Right lobe of liver (tissue), 6 donors: ENCODE results near the gene PTPRM. TPM values are rescaled to one million over a fixed set of nuclear protein-coding genes. Genes with fewer than 3 reads are reported as not detected.

Experiments
- ATAC-seq, 4 donors: fragments of 200-7000 bp; cut with Tn5 transposase; one replicate each; pipeline ENCODE4 v1.9.1; 2020; ENCODE audit warnings: mild to moderate bottlenecking in 4 of 4, moderate library complexity in 4 of 4
- DNase-seq, 3 donors: peaks; one replicate each; pipeline ENCODE4 v3.0.0-alpha.2; 2020
- H3K27ac ChIP-seq, 3 donors: fragments of 200-600 bp; one replicate each; pipeline ENCODE4 v1.8.0; 2022
- H3K27me3 ChIP-seq, 2 donors: fragments of 200-600 bp; one replicate each; pipeline ENCODE4 v1.8.0; 2022
- H3K36me3 ChIP-seq, 4 donors: fragments of 200-600 bp; sonication (generic) in 1 of 4; one replicate each; pipeline versions ENCODE4 v1.5.1 to v1.8.0; 2017 to 2022; ENCODE audit warnings: control low read depth in 1 of 4
- H3K4me1 ChIP-seq, 4 donors: fragments of 200-600 bp; sonication (generic) in 1 of 4; one replicate each; pipeline versions ENCODE4 v1.5.1 to v1.8.0; 2017 to 2022; ENCODE audit warnings: control low read depth in 1 of 4
- H3K4me3 ChIP-seq, 3 donors: fragments of 200-600 bp; one replicate each; pipeline ENCODE4 v1.8.0; 2022
- H3K9me3 ChIP-seq, 4 donors: fragments of 200-600 bp; sonication (generic) in 1 of 4; one replicate each; pipeline versions ENCODE4 v1.5.1 to v1.8.0; 2017 to 2022; ENCODE audit warnings: control low read depth in 1 of 4
- CTCF ChIP-seq, 4 donors: fragments of 200-600 bp in 3 of 4; fragments of 450-650 bp in 1 of 4; IDR thresholded peaks; one replicate each; pipeline versions ENCODE4 v1.5.1 to v1.8.0; 2016 to 2022; ENCODE audit warnings: antibody characterized with exemption in 4 of 4, mild to moderate bottlenecking in 2 of 4
- POLR2A ChIP-seq: fragments of 450-650 bp; IDR thresholded peaks from one replicate; pipeline ENCODE4 v1.6.1; 2017; ENCODE audit warnings: antibody characterized with exemption, mild to moderate bottlenecking
- WGBS: methylation state at CpG from one replicate; pipeline ENCODE4 v1.1.6; 2018; ENCODE audit warnings: low coverage, low lambda C conversion rate; ENCODE audit not compliant: insufficient coverage; ENCODE audit errors: missing lambda C conversion rate; 5-methylcytosine and 5-hydroxymethylcytosine counted together
- intact Hi-C, 2 donors: fragments of 100-400 bp; cut with DNase I; formaldehyde crosslinking; loops; one replicate each; pipeline versions ENCODE4 v1.11.2 to v1.14.1; 2022
- total RNA-seq, 6 experiments: library from RNA; depleted of rRNA in 2 of 6; stranded (reverse); fragments of >200 nt in 2 of 6; fragmentation: NEBNext Ultra II Directional in 3 of 6; extraction: Animal tissue kit (Norgen Biotek cat#: 25700) in 3 of 6; gene quantifications; one replicate each; pipeline versions ENCODE4 v1.1.0 to v1.2.4, GENCODE V29; 2016 to 2023
- donor health status: DM: no; HTN: yes; CAD: no.
- donor health status: DM: no; HTN: no; CAD: no.
- donor health status: DM: no; HTN: no; CAD: no.
- donor health status: DM: no; HTN: yes; CAD: no.
- donor health status: DM: no; HTN: yes; CAD: no.

The PTPRM gene
- total RNA-seq, 6 experiments from 2014 or later: 15.1 to 45.7 (median 26.5) TPM

- no peak for ATAC-seq
Measured at GRCh38 chr18:8313043-8313442, 745.9 kb downstream of the PTPRM start.

GRCh38 chr18:8314124-8314523, 747.0 kb downstream of the PTPRM start:
- no peaks in the 10 kb centered on the region for H3K9me3 ChIP-seq
- H3K27me3 ChIP-seq: no peaks in the 10 kb centered on the region
- no peak for TF ChIP-seq POLR2A
- no peak for TF ChIP-seq CTCF (IDR thresholded peaks at IDR 0.05)
- WGBS: no CpG with 5 or more reads among the region's 2 CpGs
- no peak overlapping the region for H3K4me3 ChIP-seq
- H3K27ac ChIP-seq: no peak overlapping the region
- no peak for ATAC-seq
- H3K4me1 ChIP-seq: no peaks in the 10 kb centered on the region
- no peaks in the 10 kb centered on the region for H3K36me3 ChIP-seq
- intact Hi-C loops: no loop called here
- DNase-seq: no peak

More at GRCh38 chr18:8313043-8313442, 745.9 kb downstream of the PTPRM start:
- no peaks in the 10 kb centered on the region for H3K27me3 ChIP-seq
- H3K4me1 ChIP-seq: no peaks in the 10 kb centered on the region
- WGBS: 93% methylated on average over 2 of the region's 2 CpGs
- H3K36me3 ChIP-seq: no peaks in the 10 kb centered on the region
- intact Hi-C loops: no loop called here
- DNase-seq: no peak
- TF ChIP-seq CTCF (IDR thresholded peaks at IDR 0.05) (no peak), POLR2A (no peak)
- H3K27ac ChIP-seq: no peak overlapping the region
- H3K4me3 ChIP-seq: no peak overlapping the region
- no peaks in the 10 kb centered on the region for H3K9me3 ChIP-seq

GRCh38 chr18:8319798-8320489, 752.8 kb downstream of the PTPRM start:
- ATAC-seq (peak in 3 of 4 donors; percentile 44 to 70 (median 46)), DNase-seq (peak in 1 of 3 donors; percentile 61)
- no peaks in the 10 kb centered on the region for H3K9me3 ChIP-seq
- 79% methylated on average over 4 of the region's 6 CpGs for WGBS
- no peak overlapping the region for H3K27ac ChIP-seq
- H3K27me3 ChIP-seq: no peaks in the 10 kb centered on the region
- intact Hi-C loops: no loop called here
- no peak overlapping the region for H3K4me3 ChIP-seq
- TF ChIP-seq CTCF (IDR thresholded peaks at IDR 0.05) (no peak), POLR2A (no peak)
- peaks cover 0 to 38% (median 6%) of the 10 kb centered on the region in 4 donors for H3K4me1 ChIP-seq
- no peaks in the 10 kb centered on the region for H3K36me3 ChIP-seq

- H3K27me3 ChIP-seq: no peaks in the 10 kb centered on the region
- 60% methylated on average over 1 of the region's 2 CpGs for WGBS
- H3K9me3 ChIP-seq: no peaks in the 10 kb centered on the region
- ATAC-seq (peak in 1 of 4 donors; percentile 46), DNase-seq (no peak)
- H3K4me3 ChIP-seq: no peak overlapping the region
- no peak overlapping the region for H3K27ac ChIP-seq
- TF ChIP-seq CTCF (IDR thresholded peaks at IDR 0.05) (no peak), POLR2A (no peak)
- peaks cover 0 to 38% (median 6%) of the 10 kb centered on the region in 4 donors for H3K4me1 ChIP-seq
- H3K36me3 ChIP-seq: no peaks in the 10 kb centered on the region
- intact Hi-C loops: no loop called here
Measured at GRCh38 chr18:8322486-8322885, 755.4 kb downstream of the PTPRM start.
